Esophagus squamous epithelium (tissue), 4 donors: Measurements from ENCODE around the gene EPN2.

Source experiments
- CTCF ChIP-seq, 6 experiments: fragments of 450-650 bp in 4 of 6; fragments of 200-600 bp in 2 of 6; sonication (generic) in 2 of 6; IDR thresholded peaks; one replicate each; pipeline ENCODE4 v1.5.1; 2016 to 2019; ENCODE audit warnings: antibody characterized with exemption in 6 of 6, mild to moderate bottlenecking in 4 of 6, moderate library complexity in 4 of 6
- POLR2A ChIP-seq, 4 donors: fragments of 450-650 bp; IDR thresholded peaks; one replicate each; pipeline ENCODE4 v1.6.1; 2017; ENCODE audit warnings: antibody characterized with exemption in 4 of 4, mild to moderate bottlenecking in 4 of 4, moderate library complexity in 3 of 4

- TF ChIP-seq CTCF (IDR thresholded peaks at IDR 0.05) (no peak), POLR2A (IDR thresholded peaks at IDR 0.05) (no peak)
These were observed 135.3 kb downstream of the EPN2 start for GRCh38 chr17:19372439-19372838.
